Sigmoid colon (tissue), 7 donors: Measurements from ENCODE around the gene TRMT61A. TPM values are rescaled to one million over a fixed set of nuclear protein-coding genes. Genes with fewer than 3 reads are reported as not detected.

Experiments
- DNase-seq: peaks from one replicate; pipeline ENCODE4 v3.0.0-alpha.2; 2019
- H3K27ac ChIP-seq, 4 donors: fragments of 200-600 bp; sonication (generic); one replicate each; pipeline ENCODE4 v1.5.1; 2016 to 2019; ENCODE audit warnings: mild to moderate bottlenecking in 1 of 4
- H3K27me3 ChIP-seq, 3 donors: fragments of 200-600 bp; sonication (generic); one replicate each; pipeline ENCODE4 v1.5.1; 2019; ENCODE audit warnings: mild to moderate bottlenecking in 1 of 3
- H3K36me3 ChIP-seq, 4 donors: fragments of 200-600 bp; sonication (generic); one replicate each; pipeline ENCODE4 v1.5.1; 2016 to 2019
- H3K4me1 ChIP-seq, 4 donors: fragments of 200-600 bp; sonication (generic); one replicate each; pipeline ENCODE4 v1.5.1; 2017 to 2019
- H3K4me3 ChIP-seq, 4 donors: fragments of 200-600 bp; sonication (generic); one replicate each; pipeline ENCODE4 v1.5.1; 2017 to 2019; ENCODE audit warnings: mild to moderate bottlenecking in 2 of 4, moderate library complexity in 1 of 4
- H3K9me3 ChIP-seq, 4 donors: fragments of 200-600 bp in 3 of 4; sonication (generic) in 3 of 4; one replicate each; pipeline versions ENCODE4 v1.5.1 to v1.6.1; 2013 to 2019
- CTCF ChIP-seq, 4 experiments: fragments of 450-650 bp in 3 of 4; fragments of 200-600 bp in 1 of 4; IDR thresholded peaks; one replicate each; pipeline ENCODE4 v1.5.1; 2016 to 2019; ENCODE audit warnings: antibody characterized with exemption in 4 of 4, mild to moderate bottlenecking in 3 of 4, moderate library complexity in 2 of 4
- EP300 ChIP-seq, 4 donors: sonication (generic); formaldehyde crosslinking; IDR thresholded peaks; one replicate each; pipeline ENCODE4 v1.6.1; 2017; ENCODE audit warnings: antibody characterized with exemption in 4 of 4
- POLR2A ChIP-seq, 2 donors: fragments of 450-650 bp; IDR thresholded peaks; one replicate each; pipeline ENCODE4 v1.6.1; 2016; ENCODE audit warnings: antibody characterized with exemption in 2 of 2, mild to moderate bottlenecking in 2 of 2, moderate library complexity in 2 of 2
- POLR2AphosphoS5 ChIP-seq, 4 donors: sonication (generic); formaldehyde crosslinking; IDR thresholded peaks; one replicate each; pipeline ENCODE4 v1.6.1; 2017; ENCODE audit warnings: antibody characterized with exemption in 4 of 4
- WGBS, 2 donors: extraction: QIAGEN DNeasy Blood & Tissue Kit; methylation state at CpG; one replicate each; pipeline ENCODE4 v1.1.7; 2013; 5-methylcytosine and 5-hydroxymethylcytosine counted together
- intact Hi-C: fragments of 100-400 bp; cut with DNase I; formaldehyde crosslinking; loops from one replicate; pipeline ENCODE4 v1.15.1; 2023
- polyA plus RNA-seq, 3 donors: library from polyadenylated mRNA; stranded (reverse); fragments of 200-250 nt; gene quantifications; one replicate each; pipeline ENCODE4 v1.2.3, GENCODE V29; 2013
- total RNA-seq, 4 donors: library from RNA; depleted of rRNA; stranded (reverse); fragments of >200 nt; gene quantifications; one replicate each; pipeline ENCODE4 v1.1.0, GENCODE V29; 2016
- donor health status: healthy with polysubstance abuse.
- donor health status: Bipolar disorder and iron deficiency.
- donor health status: healthy.

TRMT61A gene
- total and polyA plus RNA-seq, 7 donors = 4.2 to 27.2 (median 20.2) TPM

- intact Hi-C loops = no loop called here
- no peaks in the 10 kb centered on the region for H3K9me3 ChIP-seq
- H3K36me3 ChIP-seq = peaks cover 6 to 79% (median 43%) of the 10 kb centered on the region in 4 donors
- TF ChIP-seq POLR2AphosphoS5 (IDR thresholded peaks at IDR 0.05) (no peak), EP300 (IDR thresholded peaks at IDR 0.05) (no peak), POLR2A (IDR thresholded peaks at IDR 0.05) (no peak), CTCF (IDR thresholded peaks at IDR 0.05) (no peak)
- no peak overlapping the region for H3K4me3 ChIP-seq
- 96 to 97% methylated on average over 12 of the region's 12 CpGs for WGBS, 2 donors
- no peaks in the 10 kb centered on the region for H3K27me3 ChIP-seq
- H3K4me1 ChIP-seq = peaks cover 0 to 8% (median 3%) of the 10 kb centered on the region in 4 donors
- no peak for DNase-seq
- no peak overlapping the region for H3K27ac ChIP-seq
These were observed 25.7 kb upstream of the TRMT61A start for GRCh38 chr14:103503296-103503695.

GRCh38 chr14:103504991-103505565 lies 23.9 kb upstream of the TRMT61A start:
- Histone ChIP-seq H3K36me3 (peaks cover 6 to 78% (median 42%) of the 10 kb centered on the region in 4 donors), H3K27ac (no peak overlapping the region), H3K4me3 (no peak overlapping the region), H3K4me1 (peaks cover 0 to 6% (median 3%) of the 10 kb centered on the region in 4 donors), H3K9me3 (no peaks in the 10 kb centered on the region), H3K27me3 (no peaks in the 10 kb centered on the region)
- intact Hi-C loops = no loop called here
- 83 to 84% methylated on average over 8 of the region's 8 CpGs for WGBS, 2 donors
- no peak for DNase-seq
- no peak for TF ChIP-seq POLR2A (IDR thresholded peaks at IDR 0.05)
- TF ChIP-seq POLR2AphosphoS5 (IDR thresholded peaks at IDR 0.05) = no peak
- TF ChIP-seq CTCF (IDR thresholded peaks at IDR 0.05) = no peak

- WGBS, 2 donors = 77 to 90% methylated on average over 3 of the region's 3 CpGs
- peak; percentile 15 for DNase-seq
- H3K36me3 ChIP-seq = peaks cover 6 to 72% (median 28%) of the 10 kb centered on the region in 4 donors
These were observed 21.2 kb upstream of the TRMT61A start for GRCh38 chr14:103507751-103508150.

GRCh38 chr14:103508521-103509329 lies 20.3 kb upstream of the TRMT61A start:
- TF ChIP-seq POLR2AphosphoS5 (IDR thresholded peaks at IDR 0.05) (no peak), EP300 (IDR thresholded peaks at IDR 0.05) (no peak), CTCF (IDR thresholded peaks at IDR 0.05) (no peak), POLR2A (IDR thresholded peaks at IDR 0.05) (no peak)
- Histone ChIP-seq H3K27ac (no peak overlapping the region), H3K4me1 (peaks cover 0 to 16% (median 16%) of the 10 kb centered on the region in 4 donors), H3K36me3 (peaks cover 5 to 62% (median 19%) of the 10 kb centered on the region in 4 donors), H3K4me3 (no peak overlapping the region), H3K27me3 (no peaks in the 10 kb centered on the region), H3K9me3 (no peaks in the 10 kb centered on the region)
- WGBS, 2 donors = 87% methylated on average over 16 of the region's 16 CpGs
- intact Hi-C loops = no loop called here
- peak; percentile 39 for DNase-seq

More at GRCh38 chr14:103507751-103508150, 21.2 kb upstream of the TRMT61A start:
- H3K4me3 ChIP-seq = no peak overlapping the region
- no peak overlapping the region for H3K27ac ChIP-seq
- H3K9me3 ChIP-seq = no peaks in the 10 kb centered on the region
- no peak for TF ChIP-seq POLR2AphosphoS5 (IDR thresholded peaks at IDR 0.05)
- TF ChIP-seq EP300 (IDR thresholded peaks at IDR 0.05) = no peak
- no peak for TF ChIP-seq POLR2A (IDR thresholded peaks at IDR 0.05)
- TF ChIP-seq CTCF (IDR thresholded peaks at IDR 0.05) = no peak
- peaks cover 0 to 6% (median 6%) of the 10 kb centered on the region in 4 donors for H3K4me1 ChIP-seq
- intact Hi-C loops = no loop called here
- no peaks in the 10 kb centered on the region for H3K27me3 ChIP-seq
